Neural progenitor cell (in vitro differentiated cells): Measurements from ENCODE around the gene SH3BP5. TPM values are rescaled to one million over a fixed set of nuclear protein-coding genes. Genes with fewer than 3 reads are reported as not detected.

Experiments used
- DNase-seq: peaks from one replicate; pipeline ENCODE4 v3.0.0-alpha.2; 2016; ENCODE audit warnings: low spot score
- H2AFZ ChIP-seq: fragments of 200-600 bp; sonication (generic); replicated peaks from 2 replicates; pipeline ENCODE4 v1.6.1; 2016; ENCODE audit warnings: antibody characterized with exemption
- H3F3A ChIP-seq: fragments of 200-600 bp; sonication (generic); 2 replicates; pipeline ENCODE4 v1.6.1; 2016; ENCODE audit warnings: antibody characterized with exemption, low read depth
- H3K27ac ChIP-seq: fragments of 200-600 bp; sonication (generic); 2 replicates; pipeline ENCODE4 v1.5.1; 2016; ENCODE audit warnings: mild to moderate bottlenecking
- H3K27me3 ChIP-seq: fragments of 200-600 bp; sonication (generic); 2 replicates; pipeline ENCODE4 v1.6.1; 2016; ENCODE audit warnings: mild to moderate bottlenecking, moderate library complexity
- H3K36me3 ChIP-seq: fragments of 200-600 bp; sonication (generic); 2 replicates; pipeline ENCODE4 v1.5.1; 2016
- H3K4me1 ChIP-seq: fragments of 200-600 bp; sonication (generic); 2 replicates; pipeline ENCODE4 v1.6.1; 2016; ENCODE audit warnings: mixed run types
- H3K4me2 ChIP-seq: fragments of 200-600 bp; sonication (generic); 2 replicates; pipeline ENCODE4 v1.6.1; 2016
- H3K4me3 ChIP-seq: fragments of 200-600 bp; sonication (generic); 2 replicates; pipeline ENCODE4 v1.5.1; 2016
- H3K79me2 ChIP-seq: fragments of 200-600 bp; sonication (generic); 2 replicates; pipeline ENCODE4 v1.6.1; 2016; ENCODE audit warnings: low read depth
- H3K9ac ChIP-seq: fragments of 200-600 bp; sonication (generic); 2 replicates; pipeline ENCODE4 v1.6.1; 2016
- H3K9me3 ChIP-seq: fragments of 200-600 bp; sonication (generic); 2 replicates; pipeline ENCODE4 v1.5.1; 2016; ENCODE audit warnings: low read depth
- H4K20me1 ChIP-seq: fragments of 200-600 bp; sonication (generic); 2 replicates; pipeline ENCODE4 v1.6.1; 2016; ENCODE audit warnings: low read depth
- H3K27ac Mint-ChIP-seq: 3 replicates; pipeline ENCODE4 v1.8.0; 2021; ENCODE audit warnings: mixed read lengths
- H3K27me3 Mint-ChIP-seq: 2 replicates; pipeline ENCODE4 v1.8.0; 2022; ENCODE audit warnings: low read depth, mild to moderate bottlenecking, inconsistent platforms, moderate library complexity, mixed read lengths; ENCODE audit not compliant: insufficient read depth
- H3K36me3 Mint-ChIP-seq: 3 replicates; pipeline ENCODE4 v1.8.0; 2021; ENCODE audit warnings: mixed read lengths
- H3K4me1 Mint-ChIP-seq: 3 replicates; pipeline ENCODE4 v1.8.0; 2021; ENCODE audit warnings: mixed read lengths
- H3K4me3 Mint-ChIP-seq: 3 replicates; pipeline ENCODE4 v1.8.0; 2021; ENCODE audit warnings: mild to moderate bottlenecking, moderate library complexity, mixed read lengths
- H3K9me3 Mint-ChIP-seq: 3 replicates; pipeline ENCODE4 v1.8.0; 2020; ENCODE audit warnings: mixed read lengths
- EZH2 ChIP-seq: fragments of 200-600 bp; sonication (generic); IDR thresholded peaks from 2 replicates; pipeline ENCODE4 v1.6.1; 2017; ENCODE audit warnings: antibody characterized with exemption, mild to moderate bottlenecking, moderate library complexity
- EZH2phosphoT487 ChIP-seq: fragments of 200-600 bp; sonication (generic); IDR thresholded peaks from 2 replicates; pipeline ENCODE4 v1.6.1; 2017; ENCODE audit warnings: antibody characterized with exemption
- total RNA-seq: library from RNA; depleted of rRNA; stranded (reverse); fragments of >200 nt; gene quantifications from 2 replicates; pipeline ENCODE4 v1.2.3, GENCODE V29; 2015; ENCODE audit warnings: low replicate concordance
- TF ChIP-seq, protein P1 (sequence below): fragments of 200-600 bp; sonication (generic); IDR thresholded peaks from 2 replicates; pipeline ENCODE4 v1.5.1; 2017; ENCODE audit warnings: antibody characterized with exemption, mild to moderate bottlenecking

The SH3BP5 gene
- total RNA-seq, 1 donor from 2014 or later, result 11.2 TPM

DNA sequence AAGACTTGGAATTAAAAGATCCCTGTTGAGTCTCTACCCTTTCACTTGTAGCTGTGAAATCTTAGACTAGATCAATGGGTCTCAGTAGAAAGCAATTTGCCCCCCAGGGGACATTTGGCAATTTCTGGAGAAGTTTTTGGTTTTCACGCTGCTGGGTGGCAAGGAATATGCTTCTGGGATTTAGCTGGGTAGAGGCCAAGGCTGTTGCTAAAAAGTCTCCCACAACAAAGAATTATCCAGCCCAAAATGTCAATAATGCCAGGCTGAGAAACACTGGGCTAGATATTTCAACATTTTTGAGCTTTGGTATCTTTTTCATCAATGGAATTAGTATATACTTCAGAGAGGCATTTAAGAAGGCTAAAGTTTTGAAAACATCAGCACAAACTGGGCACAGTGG, 117.6 kb downstream of the SH3BP5 start:
- Histone ChIP-seq H3K27ac (no peak overlapping the region), H3K9ac (no peak overlapping the region), H3F3A (no peaks in the 10 kb centered on the region), H3K4me3 (no peak overlapping the region), H3K9me3 (no peaks in the 10 kb centered on the region), H3K27me3 (no peaks in the 10 kb centered on the region), H3K79me2 (peaks cover 15% of the 10 kb centered on the region), H3K4me1 (no peaks in the 10 kb centered on the region), H4K20me1 (no peaks in the 10 kb centered on the region), H3K4me2 (no peak overlapping the region), H3K36me3 (peaks cover 11% of the 10 kb centered on the region), H2AFZ (no peak overlapping the region)
- Mint-ChIP-seq H3K27me3 (peaks cover 2% of the 10 kb centered on the region), H3K4me1 (no peaks in the 10 kb centered on the region), H3K9me3 (no peaks in the 10 kb centered on the region), H3K36me3 (peaks cover 26% of the 10 kb centered on the region), H3K27ac (no peak overlapping the region), H3K4me3 (no peak overlapping the region)
- DNase-seq, result no peak
- TF ChIP-seq EZH2 (no peak), EZH2phosphoT487 (no peak)
- TF ChIP-seq, protein P1, sequence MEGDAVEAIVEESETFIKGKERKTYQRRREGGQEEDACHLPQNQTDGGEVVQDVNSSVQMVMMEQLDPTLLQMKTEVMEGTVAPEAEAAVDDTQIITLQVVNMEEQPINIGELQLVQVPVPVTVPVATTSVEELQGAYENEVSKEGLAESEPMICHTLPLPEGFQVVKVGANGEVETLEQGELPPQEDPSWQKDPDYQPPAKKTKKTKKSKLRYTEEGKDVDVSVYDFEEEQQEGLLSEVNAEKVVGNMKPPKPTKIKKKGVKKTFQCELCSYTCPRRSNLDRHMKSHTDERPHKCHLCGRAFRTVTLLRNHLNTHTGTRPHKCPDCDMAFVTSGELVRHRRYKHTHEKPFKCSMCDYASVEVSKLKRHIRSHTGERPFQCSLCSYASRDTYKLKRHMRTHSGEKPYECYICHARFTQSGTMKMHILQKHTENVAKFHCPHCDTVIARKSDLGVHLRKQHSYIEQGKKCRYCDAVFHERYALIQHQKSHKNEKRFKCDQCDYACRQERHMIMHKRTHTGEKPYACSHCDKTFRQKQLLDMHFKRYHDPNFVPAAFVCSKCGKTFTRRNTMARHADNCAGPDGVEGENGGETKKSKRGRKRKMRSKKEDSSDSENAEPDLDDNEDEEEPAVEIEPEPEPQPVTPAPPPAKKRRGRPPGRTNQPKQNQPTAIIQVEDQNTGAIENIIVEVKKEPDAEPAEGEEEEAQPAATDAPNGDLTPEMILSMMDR, result no peak

DNA sequence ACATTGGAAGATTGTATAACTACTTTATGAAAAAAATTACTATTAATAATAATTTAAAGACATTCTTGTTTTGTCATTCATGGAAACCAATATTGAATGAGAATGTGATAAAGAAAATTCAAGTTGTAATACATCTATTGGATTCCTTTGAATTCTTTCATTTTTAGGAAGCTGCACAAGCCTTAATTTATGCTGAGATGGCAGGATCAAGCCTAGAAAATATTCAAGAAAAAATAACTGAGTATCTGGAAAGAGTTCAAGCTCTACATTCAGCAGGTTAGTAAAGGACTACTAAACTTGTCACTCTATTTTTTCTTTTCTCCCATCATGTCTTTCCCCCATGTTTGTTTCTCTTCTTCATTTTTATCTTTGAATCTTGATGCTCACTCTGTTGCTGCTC, 120.4 kb downstream of the SH3BP5 start:
- DNase-seq, result no peak
- no peak overlapping the region for H3K9ac ChIP-seq
- peaks cover 12% of the 10 kb centered on the region for H3K36me3 Mint-ChIP-seq
- peaks cover 13% of the 10 kb centered on the region for H4K20me1 ChIP-seq
- H3K27me3 ChIP-seq, result no peaks in the 10 kb centered on the region
- H3K27me3 Mint-ChIP-seq, result peaks cover 2% of the 10 kb centered on the region
- no peaks in the 10 kb centered on the region for H3K36me3 ChIP-seq
- peaks cover 2% of the 10 kb centered on the region for H3F3A ChIP-seq
- no peak overlapping the region for H3K27ac ChIP-seq
- no peak overlapping the region for H3K27ac Mint-ChIP-seq
- peaks cover 11% of the 10 kb centered on the region for H3K4me1 ChIP-seq
- no peak overlapping the region for H3K4me2 ChIP-seq
- TF ChIP-seq EZH2 (no peak), EZH2phosphoT487 (no peak)
- TF ChIP-seq, protein P1, result no peak
- no peaks in the 10 kb centered on the region for H3K9me3 Mint-ChIP-seq
- H3K79me2 ChIP-seq, result peaks cover 43% of the 10 kb centered on the region
- no peak overlapping the region for H3K4me3 Mint-ChIP-seq
- no peak overlapping the region for H3K4me3 ChIP-seq
- H3K9me3 ChIP-seq, result no peaks in the 10 kb centered on the region
- H2AFZ ChIP-seq, result no peak overlapping the region
- H3K4me1 Mint-ChIP-seq, result peaks cover 9% of the 10 kb centered on the region

DNA sequence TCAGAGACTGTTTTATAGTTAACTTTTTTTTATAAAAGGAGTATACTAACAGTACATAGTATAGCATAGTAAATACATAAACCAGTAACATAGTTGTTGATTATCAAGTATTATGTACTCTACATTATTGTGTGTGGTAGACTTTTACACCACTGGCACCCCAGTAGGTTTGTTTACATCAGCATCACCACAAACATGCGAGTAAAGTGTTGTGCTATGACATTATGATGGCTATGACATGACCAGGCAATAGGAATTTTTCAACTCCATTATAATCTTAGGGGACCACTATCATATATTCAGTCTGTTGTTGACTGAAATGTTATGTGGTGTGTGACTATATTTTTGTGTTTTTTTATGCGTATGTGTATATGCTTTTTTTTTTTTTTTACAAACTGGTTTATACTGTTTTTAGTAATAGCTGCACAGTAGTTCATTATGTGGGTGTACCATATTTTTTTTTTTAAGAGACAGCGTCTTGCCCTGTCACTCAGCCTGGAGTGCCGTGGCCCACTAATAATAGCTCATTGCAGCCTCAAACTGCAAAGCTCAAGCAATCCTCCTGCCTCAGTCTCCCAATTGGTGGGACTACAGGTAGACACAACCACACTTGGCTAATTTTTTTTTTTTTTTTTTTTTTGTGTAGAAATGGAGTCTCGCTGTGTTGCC, 124.4 kb downstream of the SH3BP5 start:
- H3K27ac Mint-ChIP-seq, result no peak overlapping the region
- peaks cover 17% of the 10 kb centered on the region for H4K20me1 ChIP-seq
- peak overlapping the region; percentile 96 for H3K4me3 Mint-ChIP-seq
- H2AFZ ChIP-seq, result no peak overlapping the region
- peak overlapping the region; percentile 65 for H3K9ac ChIP-seq
- H3K4me1 ChIP-seq, result peaks cover 11% of the 10 kb centered on the region
- H3K27me3 ChIP-seq, result no peaks in the 10 kb centered on the region
- TF ChIP-seq EZH2 (no peak), EZH2phosphoT487 (no peak)
- TF ChIP-seq, protein P1, result no peak
- peak overlapping the region; percentile 93 for H3K4me2 ChIP-seq
- peaks cover 2% of the 10 kb centered on the region for H3K27me3 Mint-ChIP-seq
- H3K36me3 ChIP-seq, result no peaks in the 10 kb centered on the region
- peaks cover 14% of the 10 kb centered on the region for H3K4me1 Mint-ChIP-seq
- H3K79me2 ChIP-seq, result peaks cover 47% of the 10 kb centered on the region
- H3K9me3 ChIP-seq, result no peaks in the 10 kb centered on the region
- no peak for DNase-seq
- peaks cover 2% of the 10 kb centered on the region for H3K36me3 Mint-ChIP-seq
- no peak overlapping the region for H3K27ac ChIP-seq
- peaks cover 24% of the 10 kb centered on the region for H3F3A ChIP-seq
- H3K4me3 ChIP-seq, result peak overlapping the region; percentile 65
- H3K9me3 Mint-ChIP-seq, result no peaks in the 10 kb centered on the region
